CD4-positive, alpha-beta T cell treated with Interleukin-17A for 4 hours (primary cell): Measurements from ENCODE around the gene HDAC10.
A peak's percentile ranks its signal among the peaks of the same experiment; 100 is the strongest.

Experiments
- DNase-seq: peaks from one replicate; pipeline ENCODE4 v3.0.0-alpha.2; 2020; ENCODE audit warnings: mixed read lengths

HDAC10 gene

DNA sequence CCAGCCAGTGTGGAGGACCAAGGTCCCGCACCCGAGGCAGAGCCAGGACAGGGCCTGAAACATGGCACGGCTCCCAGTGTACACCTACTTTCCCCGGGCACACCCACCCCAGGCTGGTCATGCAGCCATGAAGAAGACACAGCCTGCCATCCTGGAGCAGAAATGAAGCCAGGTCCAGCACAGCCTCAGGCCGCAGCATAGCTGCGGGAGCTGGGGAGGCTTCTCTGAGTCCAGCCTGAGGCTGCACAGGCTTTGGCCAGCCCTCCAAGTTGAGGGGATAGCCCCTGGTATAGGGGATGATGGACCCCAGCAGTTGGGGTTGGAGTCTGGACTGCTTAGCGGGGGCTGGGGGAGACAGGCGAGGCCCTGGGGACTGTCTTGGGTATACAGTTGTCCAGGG, 2.9 kb upstream of the HDAC10 start:
- DNase-seq, result no peak

DNA sequence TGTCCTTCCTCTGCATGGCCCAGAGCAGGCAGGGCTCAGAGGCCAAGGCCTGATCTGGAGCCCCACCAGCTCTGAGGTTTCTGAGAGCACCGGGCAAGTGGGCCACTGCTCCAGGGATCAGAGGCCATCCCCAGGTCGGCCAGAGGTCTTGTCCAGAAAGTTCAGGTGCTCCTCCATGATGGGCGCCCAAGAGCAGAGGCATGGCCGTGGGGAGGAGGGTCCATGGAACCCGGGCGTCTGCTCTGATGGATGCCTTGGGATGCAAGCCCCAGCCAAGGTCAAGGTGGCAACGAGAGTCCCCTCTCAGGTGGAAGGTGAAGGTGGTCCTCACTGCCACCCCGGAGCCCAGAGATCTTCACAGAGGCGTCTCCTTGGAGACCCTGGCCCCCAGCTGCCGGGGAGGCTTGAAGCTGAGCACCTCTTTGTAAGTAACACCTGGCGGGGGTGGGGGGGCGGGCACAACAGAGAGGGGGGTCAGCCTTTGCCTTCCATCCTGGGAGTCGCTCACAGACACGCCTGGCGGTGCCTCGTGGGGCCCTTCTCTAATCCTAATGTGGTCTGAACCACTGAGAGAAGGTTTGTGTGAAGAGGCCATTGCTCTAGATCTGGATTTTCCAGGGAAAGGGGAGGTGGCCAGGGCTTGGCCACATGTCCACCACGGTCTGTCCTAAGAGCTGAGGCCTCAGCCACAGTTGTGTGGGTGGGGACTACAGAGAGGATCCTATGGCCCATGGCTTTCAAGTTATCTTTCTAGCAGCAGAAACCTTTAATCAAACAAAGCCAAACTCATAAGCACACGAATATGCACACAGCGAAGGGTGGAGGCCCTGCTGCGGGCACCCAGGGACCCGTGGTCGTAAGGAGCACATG, 2.2 kb upstream of the HDAC10 start:
- DNase-seq, result no peak

DNA sequence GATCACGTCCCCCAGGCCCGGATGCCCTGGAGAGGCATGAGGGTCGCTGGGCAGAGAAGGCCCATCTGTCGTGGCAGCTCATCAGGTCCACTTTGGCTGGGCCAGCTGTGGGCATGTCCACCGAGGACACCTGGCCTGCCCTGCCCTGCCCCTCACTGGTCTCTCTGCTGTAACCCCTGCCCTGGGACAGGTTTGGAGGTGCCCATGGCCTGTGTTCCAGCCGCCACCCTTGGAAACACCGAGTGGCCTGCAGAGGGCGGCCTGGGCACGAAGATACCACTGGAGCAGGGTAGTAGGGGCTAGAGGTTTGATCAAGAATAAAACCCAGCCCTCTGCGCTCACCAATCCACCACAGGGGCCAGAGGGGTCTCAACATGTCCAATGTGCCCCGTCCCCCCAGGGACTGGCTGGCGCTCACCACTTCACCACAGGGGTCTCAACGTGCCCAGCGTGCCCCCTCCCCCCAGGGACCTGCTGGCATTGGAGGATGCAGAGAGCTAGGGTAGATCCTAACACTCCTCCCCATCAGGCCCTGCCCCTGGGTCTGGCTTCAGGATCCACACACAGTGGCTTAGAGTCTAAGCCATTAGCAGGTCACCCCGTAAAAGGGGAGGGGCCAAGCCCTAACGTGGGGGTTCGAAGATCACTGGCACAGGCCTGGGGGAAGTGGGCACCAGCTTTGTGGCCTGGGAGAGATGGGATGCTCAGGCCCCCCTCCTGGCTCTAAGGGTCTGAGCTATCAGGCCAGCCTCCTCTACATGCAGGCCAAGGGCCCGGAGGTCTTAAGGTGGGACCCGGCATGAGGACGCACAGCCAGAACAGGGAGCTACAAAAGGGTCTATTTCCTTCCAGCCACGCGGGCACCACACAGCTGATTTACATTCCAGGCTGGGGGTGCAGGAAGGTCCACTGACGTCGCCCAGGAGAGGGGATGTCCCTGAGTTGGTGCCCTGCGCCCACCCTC, 1.3 kb upstream of the HDAC10 start:
- DNase-seq, result peak; percentile 79

DNA sequence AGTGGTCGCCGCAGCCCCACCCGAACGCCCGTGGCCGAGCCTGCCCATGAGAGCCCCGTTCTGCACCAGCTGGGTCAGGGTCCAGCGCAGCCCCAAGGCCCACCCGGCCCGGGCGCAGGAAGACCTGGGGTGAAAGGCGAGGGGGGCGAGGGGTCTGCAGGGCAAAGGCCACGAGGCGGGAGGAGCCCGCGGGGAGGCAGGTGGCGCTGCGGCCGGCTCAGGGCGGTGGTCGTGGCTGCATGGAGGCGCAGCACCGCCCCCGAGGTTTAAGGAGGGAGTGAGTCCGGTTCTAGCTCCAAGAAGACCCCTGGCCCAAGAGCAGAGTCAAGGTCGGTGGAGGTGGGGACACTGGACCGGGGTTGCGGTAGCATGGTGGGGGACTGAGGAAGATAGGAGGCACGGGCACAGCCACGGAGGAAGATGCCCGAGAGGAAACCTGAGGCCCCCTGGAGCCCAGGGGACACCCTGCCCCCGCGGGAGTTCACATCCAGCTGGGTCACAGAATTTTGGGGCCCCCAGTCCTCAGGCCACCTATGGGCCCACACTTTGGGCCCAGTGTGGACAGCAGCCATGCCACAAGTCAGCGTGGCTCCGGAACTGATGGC, 514 bp upstream of the HDAC10 start:
- peak; percentile 15 for DNase-seq

DNA sequence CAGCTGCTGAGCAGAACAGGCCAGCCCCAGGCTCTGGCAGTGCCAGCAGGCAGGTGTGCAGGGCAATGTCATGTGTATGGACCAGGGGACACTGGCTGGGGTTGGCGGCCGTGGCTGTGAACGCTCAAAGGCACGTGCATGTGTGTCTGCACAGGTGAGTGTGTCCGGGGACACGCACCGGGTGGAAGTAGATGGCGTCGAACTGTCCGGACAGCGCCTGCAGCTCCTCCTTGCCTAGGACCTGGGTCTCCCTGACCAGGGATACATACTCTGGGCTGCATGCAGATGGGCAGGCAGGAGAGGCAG, 863 bp downstream of the HDAC10 start:
- DNase-seq, result no peak

DNA sequence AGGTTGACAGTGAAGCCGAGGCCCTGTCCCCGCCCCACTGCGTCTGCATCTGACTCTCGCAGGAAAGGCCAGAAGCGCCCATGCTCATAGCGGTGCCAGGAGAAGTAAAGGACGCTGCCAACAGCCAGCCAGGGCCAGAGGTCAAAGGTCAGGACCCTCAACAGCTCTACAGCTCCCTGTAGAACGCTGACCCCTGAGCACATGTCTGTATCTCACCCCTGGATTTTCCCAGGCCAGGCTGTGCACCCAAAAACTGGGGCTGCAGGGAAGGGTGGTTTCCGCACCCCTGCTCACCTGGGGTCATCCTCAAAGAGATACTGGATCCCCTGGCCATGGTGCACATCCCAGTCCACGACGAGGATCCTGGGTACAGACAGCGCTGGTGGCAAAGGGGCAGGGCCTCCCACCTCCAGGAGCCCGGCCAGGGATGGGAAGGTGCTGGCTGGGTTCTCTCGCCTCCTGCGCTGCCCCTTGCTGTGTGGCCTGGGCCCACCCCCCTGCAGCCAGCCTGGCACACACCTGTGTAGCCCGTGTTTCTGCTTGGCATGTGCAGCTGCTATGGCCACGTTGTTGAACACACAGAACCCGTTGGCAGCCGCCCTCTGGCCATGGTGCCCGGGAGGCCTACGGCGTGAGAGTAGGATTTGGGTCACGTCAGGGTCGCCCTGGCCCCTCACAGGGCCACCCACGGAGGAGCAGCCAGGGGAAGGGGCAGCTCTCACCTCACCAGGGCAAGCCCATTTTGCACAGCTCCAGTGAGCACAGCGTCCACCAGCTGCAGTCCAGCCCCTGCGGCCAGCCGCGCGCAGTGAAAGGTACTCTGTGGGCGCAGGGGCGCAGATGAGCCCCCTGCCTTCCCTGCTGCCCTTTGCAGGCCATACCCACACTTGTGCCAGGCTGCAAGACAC, 1.5 kb downstream of the HDAC10 start:
- DNase-seq, result no peak

DNA sequence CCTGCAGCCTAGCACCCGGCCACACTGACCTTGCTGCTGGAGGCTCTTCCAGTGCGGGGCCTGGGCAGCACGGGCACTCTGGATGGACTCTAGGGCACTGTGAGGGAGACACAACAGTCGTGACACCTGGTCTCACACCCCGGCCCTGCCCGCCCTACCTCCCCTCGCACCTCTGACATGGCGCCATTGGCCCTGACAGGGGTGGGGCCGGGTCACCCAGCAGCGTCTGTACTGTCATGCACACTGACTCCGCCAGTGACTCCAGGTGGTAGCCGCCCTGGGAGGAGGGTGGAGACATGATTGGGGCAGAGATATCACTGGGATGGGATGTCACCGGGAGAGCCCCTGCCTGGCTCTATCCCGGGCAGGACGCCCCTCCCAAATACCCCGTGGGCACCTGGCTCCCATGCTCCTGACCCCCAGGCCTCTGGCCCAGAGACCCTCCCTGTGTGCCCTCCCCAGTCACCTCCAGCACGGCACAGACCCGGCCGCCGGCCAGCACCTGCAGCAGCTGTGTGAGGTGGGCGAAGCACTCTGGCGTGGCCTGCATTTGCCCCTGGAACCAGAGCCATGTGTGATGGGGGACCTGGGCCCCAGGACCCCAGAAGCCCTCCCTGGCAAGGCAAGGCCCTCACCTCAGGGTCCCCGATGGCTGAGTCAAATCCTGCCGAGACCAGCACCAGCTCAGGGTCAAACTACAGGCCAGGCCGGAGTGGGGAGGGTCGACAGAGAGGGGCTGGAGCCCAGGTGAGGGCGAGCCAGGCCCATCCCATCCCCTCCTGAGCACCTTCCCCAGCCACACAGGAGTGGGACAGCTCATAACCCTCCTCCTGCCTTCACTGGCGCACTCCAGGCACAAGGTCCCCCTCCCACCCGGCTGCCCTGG, 2.6 kb downstream of the HDAC10 start:
- no peak for DNase-seq

DNA sequence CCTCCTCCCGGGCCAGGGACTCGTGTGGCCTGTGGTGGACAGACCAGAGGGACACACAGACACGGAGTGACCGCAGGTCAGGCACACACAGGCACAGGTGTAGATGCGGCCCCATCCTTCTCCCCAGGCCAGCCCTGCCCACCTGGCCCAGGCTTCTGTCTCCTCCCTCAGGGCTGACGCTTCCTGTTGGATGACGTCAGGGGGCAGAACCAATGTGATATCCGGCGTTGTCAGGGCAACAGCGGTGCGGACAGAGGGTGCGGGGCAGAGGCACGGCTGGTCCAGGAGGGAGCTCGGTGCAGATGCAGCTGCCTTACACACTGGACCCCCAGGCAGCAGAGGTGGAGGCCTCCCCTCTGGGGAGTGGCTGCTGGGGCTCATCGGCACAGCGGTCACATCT, 3.3 kb downstream of the HDAC10 start:
- DNase-seq, result peak; percentile 58

DNA sequence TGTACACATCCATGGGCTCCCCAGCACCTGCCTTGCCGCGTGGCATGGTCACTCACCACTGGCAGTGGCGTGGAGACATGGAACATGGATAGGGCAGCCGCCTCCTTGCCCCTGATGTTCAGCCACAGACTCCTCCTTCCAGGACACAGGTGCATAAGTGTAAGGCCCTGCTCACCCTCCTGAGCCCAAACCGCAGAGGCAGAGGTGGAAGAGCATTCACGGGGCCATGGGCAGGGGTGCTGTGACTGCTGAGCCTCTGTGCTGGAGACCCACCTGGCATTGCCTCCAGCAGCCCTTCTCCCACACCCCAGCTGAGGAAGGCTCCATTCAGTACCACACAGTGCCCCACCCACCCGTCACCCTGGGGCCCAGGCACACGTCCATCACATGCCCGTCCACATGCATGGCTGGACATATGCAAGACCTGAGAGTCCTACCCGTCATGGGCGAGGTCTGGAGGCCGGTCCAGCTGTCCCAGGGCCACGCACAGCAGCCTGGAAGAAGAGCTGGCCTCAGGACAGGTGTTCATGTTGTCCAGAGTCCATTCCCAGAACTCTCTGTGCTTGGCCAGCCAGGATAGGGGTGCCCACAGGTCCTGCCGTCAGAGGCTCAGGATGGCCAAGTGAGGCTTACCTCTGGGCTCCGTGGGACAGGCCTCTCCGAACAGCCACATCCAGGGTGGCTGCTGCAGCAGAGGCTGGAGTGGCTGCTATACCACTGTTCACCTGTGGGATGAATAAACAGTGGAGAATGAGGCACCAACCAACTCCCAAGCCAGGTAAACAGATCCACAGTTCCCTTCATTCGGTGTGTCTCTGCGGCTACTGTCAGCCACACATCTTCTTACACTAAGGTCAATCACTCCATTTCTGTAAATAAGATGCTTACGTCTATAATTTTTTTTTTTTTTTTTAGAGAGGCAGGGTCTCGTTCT, 4.6 kb downstream of the HDAC10 start:
- no peak for DNase-seq

DNA sequence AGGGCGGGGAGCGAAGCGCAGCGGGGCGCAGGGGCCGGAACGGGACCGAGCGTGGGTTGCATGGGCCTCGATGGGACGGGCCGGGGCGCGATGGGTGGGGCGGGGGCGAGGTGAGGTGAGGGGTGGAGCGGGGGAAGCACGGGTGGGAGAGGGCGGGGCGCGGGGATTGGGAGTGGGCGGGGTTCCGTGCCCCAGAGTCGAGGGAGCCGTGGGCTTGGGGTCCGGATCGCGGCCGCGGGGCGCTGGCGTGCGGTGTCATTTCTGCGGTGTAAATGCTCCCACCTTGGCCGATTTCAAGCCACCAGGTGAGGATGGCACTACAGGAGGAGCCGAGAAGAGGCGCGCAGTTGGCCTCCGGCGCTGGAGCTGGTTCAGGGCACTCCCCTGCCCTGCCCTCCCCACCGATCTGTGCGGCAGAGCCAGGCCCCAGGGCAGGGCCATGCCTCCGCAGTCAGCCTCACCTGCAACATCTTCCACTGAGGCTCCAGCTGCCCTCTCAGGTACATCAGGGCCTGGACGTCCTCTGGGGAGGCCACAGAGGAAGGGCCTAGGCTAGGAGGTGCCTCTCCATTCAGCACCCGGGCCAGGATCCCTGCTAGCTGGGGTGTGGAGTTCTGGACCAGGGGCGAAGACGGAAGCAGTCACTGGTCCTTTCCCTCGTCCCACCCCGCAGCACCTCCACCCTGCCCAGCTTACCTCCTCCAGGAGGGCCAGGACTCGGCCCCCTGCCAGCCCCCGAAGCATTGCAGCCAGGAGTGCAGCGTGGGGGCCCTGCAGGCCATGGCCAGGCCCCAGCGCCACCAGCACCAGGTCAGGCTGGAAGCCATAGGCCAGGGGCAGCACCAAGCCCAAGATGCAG, 5.6 kb downstream of the HDAC10 start:
- DNase-seq, result peak; percentile 87

DNA sequence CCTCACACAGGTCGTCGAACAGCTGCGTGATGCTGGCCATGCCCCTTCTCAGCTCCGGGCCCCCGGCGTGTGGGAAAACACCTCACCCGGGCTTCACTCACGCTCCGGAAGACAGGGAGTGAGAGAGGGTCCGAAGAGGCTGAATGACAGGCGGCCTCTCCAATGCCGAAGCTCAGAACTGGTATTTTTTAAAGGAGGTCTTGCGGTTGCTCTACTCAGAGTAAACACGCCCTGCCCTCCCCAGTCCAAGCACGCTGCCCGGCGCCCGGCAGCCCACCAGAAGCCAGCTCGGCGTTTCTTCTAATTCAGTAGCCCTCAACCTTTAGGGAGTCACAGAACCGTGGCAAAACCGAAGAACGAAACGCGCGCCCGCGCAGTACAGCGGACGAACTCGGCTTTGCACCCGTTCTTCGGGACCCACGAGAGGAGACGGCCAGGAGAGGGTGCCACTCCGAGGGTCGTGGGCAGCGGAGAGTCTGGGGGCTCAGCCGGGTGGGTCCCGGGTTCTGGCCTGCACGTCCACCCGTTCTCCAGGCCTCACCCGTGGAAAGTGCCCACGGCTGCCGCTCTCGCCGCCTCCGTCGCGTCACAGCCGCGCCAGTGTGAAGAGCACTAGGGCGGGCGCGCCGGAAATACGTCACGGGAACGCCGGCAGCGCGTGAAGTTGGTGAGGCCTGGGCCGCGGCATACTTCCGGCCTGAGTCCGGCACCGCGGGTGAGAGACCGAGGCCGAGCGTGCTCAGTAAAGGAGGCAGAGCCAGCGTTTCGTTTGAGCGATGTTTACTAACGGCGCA, 6.4 kb downstream of the HDAC10 start, which contains the start of gene TUBGCP6:
Gene TUBGCP6 (minus strand): TSS at position 604 of the 794 bp plus-strand sequence. CDS start 564 bp downstream, at position 40.
- peak; percentile 96 for DNase-seq

DNA sequence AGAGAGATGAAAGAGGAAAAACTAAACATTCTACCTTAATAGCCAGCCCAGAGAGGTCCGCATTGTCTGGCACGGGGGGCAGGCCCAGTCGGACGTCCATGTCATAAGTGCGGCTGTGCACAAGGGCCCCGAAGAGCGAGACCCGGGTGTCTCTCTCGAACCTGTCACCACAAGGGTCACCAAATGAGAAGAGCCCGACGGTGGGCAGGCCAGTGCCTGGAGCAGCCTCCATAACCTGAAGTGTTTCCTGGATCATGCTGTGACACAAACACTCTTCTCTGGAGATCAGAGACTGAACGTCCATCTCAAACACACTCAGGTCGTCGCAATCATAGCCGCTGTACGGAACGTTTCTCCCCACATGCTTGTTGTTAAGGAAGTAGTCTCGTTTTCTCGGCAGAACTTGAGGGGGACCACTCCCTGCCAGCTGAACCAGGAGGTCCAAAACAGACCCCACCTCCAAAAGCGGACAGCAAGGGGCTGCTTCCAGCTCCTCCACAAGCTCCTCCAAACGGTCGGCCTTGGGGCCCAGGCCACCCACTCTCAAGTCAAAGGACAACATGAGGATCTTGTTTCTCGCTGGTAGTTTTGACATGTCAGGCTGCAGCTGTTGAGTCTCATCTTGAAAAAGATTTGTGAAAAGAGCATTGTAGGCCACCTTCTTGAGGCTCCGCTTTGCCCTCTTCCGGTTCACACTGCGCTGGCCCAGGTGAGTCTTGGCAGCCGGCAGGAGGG, 7.2 kb downstream of the HDAC10 start:
- DNase-seq, result no peak

DNA sequence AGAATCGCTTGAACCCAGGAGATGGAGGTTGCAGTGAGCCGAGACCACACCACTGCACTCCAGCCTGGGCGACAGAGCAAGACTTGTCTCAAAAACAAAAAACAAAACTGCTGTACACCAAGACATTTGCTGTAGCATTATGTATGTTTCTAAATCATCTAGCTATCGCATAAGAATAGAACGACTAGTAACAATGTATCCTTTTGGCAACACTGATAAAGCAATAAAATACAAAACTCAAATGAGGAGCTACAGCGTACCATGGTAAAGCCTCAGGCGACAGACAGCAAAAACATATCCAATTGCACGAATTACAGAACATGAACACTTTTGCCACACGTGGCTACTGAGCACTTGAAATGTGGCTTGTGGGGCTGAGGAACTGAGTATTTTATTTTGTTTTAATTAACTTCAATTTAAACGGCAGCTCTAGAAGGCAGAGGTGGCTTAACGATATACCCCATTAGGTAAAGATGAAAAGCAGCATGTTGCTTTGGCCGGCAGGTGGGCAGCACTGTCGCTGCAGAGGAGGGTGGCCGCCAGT, 8.6 kb downstream of the HDAC10 start:
- no peak for DNase-seq

DNA sequence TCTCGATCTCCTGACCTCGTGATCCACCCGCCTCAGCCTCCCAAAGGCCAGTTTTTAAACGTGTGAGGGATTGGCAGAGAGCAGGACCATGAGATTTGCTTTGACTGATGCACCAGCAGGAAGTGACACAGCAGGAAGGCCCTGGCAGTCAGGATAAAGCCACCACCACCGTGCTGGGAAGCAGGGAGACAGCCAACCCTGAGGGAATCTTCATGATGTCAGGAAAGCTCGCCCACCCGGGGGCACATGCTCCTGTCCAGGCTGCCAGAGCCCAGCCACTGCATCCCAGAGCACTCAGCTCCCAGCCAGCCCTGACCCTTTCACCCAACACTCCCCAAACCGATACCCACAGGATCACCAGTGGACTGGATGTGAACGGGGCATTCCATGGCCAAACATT, 12.3 kb downstream of the HDAC10 start:
- no peak for DNase-seq

DNA sequence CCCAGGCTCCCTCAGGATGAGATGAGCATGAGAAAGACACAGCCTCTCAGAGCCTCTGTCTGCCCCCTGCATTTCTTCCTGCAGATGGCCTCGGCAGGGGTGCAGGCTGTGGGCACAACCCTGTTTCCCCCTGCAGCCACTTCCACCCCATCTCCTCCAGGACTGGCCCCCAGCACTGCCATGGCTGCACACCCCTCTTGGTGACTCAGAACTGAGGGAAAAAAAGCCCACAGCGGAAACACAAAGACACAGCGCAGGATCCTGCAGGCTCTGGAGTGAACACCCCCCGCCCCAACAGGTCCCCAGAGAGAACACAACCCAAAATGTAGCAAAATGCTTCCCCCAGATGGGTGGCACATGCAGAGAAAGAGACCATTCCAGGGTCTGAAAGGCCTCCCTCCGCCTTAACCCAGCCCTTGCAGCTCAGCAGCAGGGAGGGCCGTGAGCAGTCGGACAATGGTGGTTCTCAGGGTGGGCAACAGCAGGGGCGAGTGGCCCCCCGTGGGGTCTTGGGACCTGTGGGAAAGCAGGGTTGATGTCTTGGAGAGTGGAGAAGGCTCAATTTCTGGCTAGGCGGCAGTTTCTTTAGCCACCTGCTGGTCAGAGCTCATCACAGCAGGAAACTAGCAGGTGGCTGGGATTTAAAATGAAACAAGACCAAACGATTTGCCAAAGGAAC, 14.2 kb downstream of the HDAC10 start:
- DNase-seq, result no peak

DNA sequence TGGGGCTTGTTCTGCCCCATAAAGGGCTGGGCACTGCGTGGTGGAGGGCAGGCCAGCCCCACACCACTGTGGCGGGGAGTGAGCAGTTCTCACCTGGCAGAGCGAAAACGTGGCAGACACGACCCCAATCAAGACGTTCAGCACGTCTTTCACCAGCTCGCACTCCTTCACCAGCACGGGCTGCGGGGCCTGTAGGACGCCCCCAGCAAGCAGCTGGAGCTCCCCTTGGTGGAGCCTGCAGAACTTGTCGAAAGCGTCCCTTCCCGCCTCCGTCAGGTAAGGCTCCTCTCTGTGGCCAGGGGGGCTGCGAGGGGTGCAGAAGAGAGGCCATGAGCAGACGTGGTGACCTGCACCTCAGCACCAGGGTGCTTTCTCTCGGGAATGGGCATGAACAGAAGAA, 17.8 kb downstream of the HDAC10 start:
- no peak for DNase-seq
